ENCODE data around the gene STK38L. TPM values are rescaled to one million over a fixed set of nuclear protein-coding genes. Genes with fewer than 3 reads are reported as not detected.

Gene STK38L
- total and polyA plus RNA-seq, 2 of the 4 experiments (the other 2 are of a cell fraction): 5.1 to 7.2 TPM

- H3K18ac ChIP-seq (ENCODE audit: low read depth, low read length): no peak overlapping the region
- H3K4me1 ChIP-seq (ENCODE audit: control insufficient read depth, insufficient read depth, low read length): peaks cover 3% of the 10 kb centered on the region
- H3K14ac ChIP-seq (replicated peaks; ENCODE audit: low read depth, low read length): no peak overlapping the region
- TF ChIP-seq RCOR1 (IDR thresholded peaks at IDR 0.05; ENCODE audit: insufficient replicate concordance, low read length): no peak
- no peak for TF ChIP-seq CEBPB (IDR thresholded peaks at IDR 0.05; ENCODE audit: low read depth, low read length)
- TF ChIP-seq SMC3 (IDR thresholded peaks at IDR 0.05; ENCODE audit: low read depth, low read length): no peak
- TF ChIP-seq MAZ (IDR thresholded peaks at IDR 0.05; ENCODE audit: borderline replicate concordance, low read depth, low read length): no peak
- TF ChIP-seq NFE2L2 (IDR thresholded peaks at IDR 0.05; ENCODE audit: low read depth, low read length): no peak
- no peak for TF ChIP-seq BHLHE40 (IDR thresholded peaks at IDR 0.05; ENCODE audit: low read depth, low read length)
- TF ChIP-seq, protein P1, sequence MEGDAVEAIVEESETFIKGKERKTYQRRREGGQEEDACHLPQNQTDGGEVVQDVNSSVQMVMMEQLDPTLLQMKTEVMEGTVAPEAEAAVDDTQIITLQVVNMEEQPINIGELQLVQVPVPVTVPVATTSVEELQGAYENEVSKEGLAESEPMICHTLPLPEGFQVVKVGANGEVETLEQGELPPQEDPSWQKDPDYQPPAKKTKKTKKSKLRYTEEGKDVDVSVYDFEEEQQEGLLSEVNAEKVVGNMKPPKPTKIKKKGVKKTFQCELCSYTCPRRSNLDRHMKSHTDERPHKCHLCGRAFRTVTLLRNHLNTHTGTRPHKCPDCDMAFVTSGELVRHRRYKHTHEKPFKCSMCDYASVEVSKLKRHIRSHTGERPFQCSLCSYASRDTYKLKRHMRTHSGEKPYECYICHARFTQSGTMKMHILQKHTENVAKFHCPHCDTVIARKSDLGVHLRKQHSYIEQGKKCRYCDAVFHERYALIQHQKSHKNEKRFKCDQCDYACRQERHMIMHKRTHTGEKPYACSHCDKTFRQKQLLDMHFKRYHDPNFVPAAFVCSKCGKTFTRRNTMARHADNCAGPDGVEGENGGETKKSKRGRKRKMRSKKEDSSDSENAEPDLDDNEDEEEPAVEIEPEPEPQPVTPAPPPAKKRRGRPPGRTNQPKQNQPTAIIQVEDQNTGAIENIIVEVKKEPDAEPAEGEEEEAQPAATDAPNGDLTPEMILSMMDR (conservative IDR thresholded peaks at IDR 0.05; ENCODE audit: low read depth, low read length): no peak
- no peak for TF ChIP-seq CHD1 (IDR thresholded peaks at IDR 0.05; ENCODE audit: low read depth, low read length)
- TF ChIP-seq, protein P2, sequence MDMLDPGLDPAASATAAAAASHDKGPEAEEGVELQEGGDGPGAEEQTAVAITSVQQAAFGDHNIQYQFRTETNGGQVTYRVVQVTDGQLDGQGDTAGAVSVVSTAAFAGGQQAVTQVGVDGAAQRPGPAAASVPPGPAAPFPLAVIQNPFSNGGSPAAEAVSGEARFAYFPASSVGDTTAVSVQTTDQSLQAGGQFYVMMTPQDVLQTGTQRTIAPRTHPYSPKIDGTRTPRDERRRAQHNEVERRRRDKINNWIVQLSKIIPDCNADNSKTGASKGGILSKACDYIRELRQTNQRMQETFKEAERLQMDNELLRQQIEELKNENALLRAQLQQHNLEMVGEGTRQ (IDR thresholded peaks at IDR 0.05; ENCODE audit: low read depth, low read length): no peak
- TF ChIP-seq, protein P3, sequence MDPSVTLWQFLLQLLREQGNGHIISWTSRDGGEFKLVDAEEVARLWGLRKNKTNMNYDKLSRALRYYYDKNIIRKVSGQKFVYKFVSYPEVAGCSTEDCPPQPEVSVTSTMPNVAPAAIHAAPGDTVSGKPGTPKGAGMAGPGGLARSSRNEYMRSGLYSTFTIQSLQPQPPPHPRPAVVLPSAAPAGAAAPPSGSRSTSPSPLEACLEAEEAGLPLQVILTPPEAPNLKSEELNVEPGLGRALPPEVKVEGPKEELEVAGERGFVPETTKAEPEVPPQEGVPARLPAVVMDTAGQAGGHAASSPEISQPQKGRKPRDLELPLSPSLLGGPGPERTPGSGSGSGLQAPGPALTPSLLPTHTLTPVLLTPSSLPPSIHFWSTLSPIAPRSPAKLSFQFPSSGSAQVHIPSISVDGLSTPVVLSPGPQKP (IDR thresholded peaks at IDR 0.05; ENCODE audit: borderline replicate concordance, low read depth, low read length): no peak
- no peak for TF ChIP-seq MAFK (IDR thresholded peaks at IDR 0.05; ENCODE audit: low read depth, low read length)
- TF ChIP-seq POLR2A (IDR thresholded peaks at IDR 0.05; ENCODE audit: low read depth, low read length): no peak
- TF ChIP-seq MXI1 (IDR thresholded peaks at IDR 0.05; ENCODE audit: borderline replicate concordance, low read depth, low read length): no peak
- no peak for TF ChIP-seq RFX5 (IDR thresholded peaks at IDR 0.05; ENCODE audit: low read depth, low read length)
- TF ChIP-seq RAD21 (IDR thresholded peaks at IDR 0.05; ENCODE audit: low read length): no peak
- no peak for TF ChIP-seq FOS (IDR thresholded peaks at IDR 0.05; ENCODE audit: low read depth, low read length)
- WGBS, 2 experiments (ENCODE audit: extremely low coverage in 2 of 2, insufficient read length in 1 of 2): 58 to 100% methylated on average over 1 of the region's 1 CpG
- H2BK15ac ChIP-seq (ENCODE audit: low read depth, low read length): no peak overlapping the region
- no peak overlapping the region for H2BK5ac ChIP-seq (ENCODE audit: low read depth, low read length, poor library complexity, severe bottlenecking)
- no peak overlapping the region for H4K91ac ChIP-seq (ENCODE audit: insufficient read depth, low read depth, low read length)
- no peak overlapping the region for H2AFZ ChIP-seq (replicated peaks; ENCODE audit: low read length, poor library complexity)
- no peak overlapping the region for H2BK120ac ChIP-seq (ENCODE audit: low read depth, low read length)
- intact Hi-C loops (cut with micrococcal nuclease): no loop called here
- CTCF ChIA-PET: no interaction called here
- H2AK5ac ChIP-seq (ENCODE audit: low read depth, low read length): no peak overlapping the region
- dilution Hi-C loops (cut with HindIII; ENCODE audit: low sequenced_read_pairs, unreplicated experiment): no loop called here
- POLR2A ChIA-PET (ENCODE audit: unreplicated experiment): no interaction called here
- H2AK9ac ChIP-seq (replicated peaks; ENCODE audit: low read depth, low read length, poor library complexity): no peak overlapping the region
- H3K4me3 ChIP-seq (ENCODE audit: insufficient read depth, low read depth, low read length): no peak overlapping the region
- no peak overlapping the region for H3K23ac ChIP-seq (ENCODE audit: low read depth, low read length)
- DNase-seq (no peak), ATAC-seq (ENCODE audit: low read depth) (no peak)
- no peaks in the 10 kb centered on the region for H3K79me1 ChIP-seq (ENCODE audit: low read depth in 1 of 2, low read length in 2 of 2)
- no peak overlapping the region for H3K4me2 ChIP-seq (ENCODE audit: low read depth, low read length)
- no peak overlapping the region for H2BK20ac ChIP-seq (ENCODE audit: low read depth, low read length)
- H3K27me3 ChIP-seq (ENCODE audit: control insufficient read depth, insufficient read depth, low read length): no peaks in the 10 kb centered on the region
- no peak overlapping the region for H3K4ac ChIP-seq (ENCODE audit: low read depth, low read length)
- no peak overlapping the region for H4K5ac ChIP-seq (ENCODE audit: low read depth, low read length)
- no peak overlapping the region for H3K27ac ChIP-seq (ENCODE audit: insufficient read depth, low read length)
- no peak overlapping the region for H3K9ac ChIP-seq (ENCODE audit: low read depth, low read length)
- in situ Hi-C loops (cut with MboI; ENCODE audit: low sequenced_read_pairs): no loop called here
- no peak overlapping the region for H3K56ac ChIP-seq (ENCODE audit: extremely low read depth, insufficient read depth, low read length)
- no TSS peak for BruUV-seq (replicated peaks)
- H3K9me3 ChIP-seq (ENCODE audit: control insufficient read depth, insufficient read depth, low read length): no peaks in the 10 kb centered on the region
- no peaks in the 10 kb centered on the region for H4K20me1 ChIP-seq (ENCODE audit: insufficient read depth, low read length)
- no peaks in the 10 kb centered on the region for H3K9me1 ChIP-seq (ENCODE audit: insufficient read depth, low read length)
- no peak overlapping the region for H4K8ac ChIP-seq (ENCODE audit: low read depth in 2 of 2, low read length in 2 of 2)
- no peaks in the 10 kb centered on the region for H3K36me3 ChIP-seq (ENCODE audit: control insufficient read depth, insufficient read depth, low read length)
These were observed 14.7 kb upstream of the STK38L start for GRCh38 chr12:27229367-27229766.

Data from IMR-90 (cell line).